NCI-H446 treated with DMSO at 0.1 percent for 48 hours (cell line): ENCODE data around the gene SFRP4.
A peak's percentile ranks its signal among the peaks of the same experiment; 100 is the strongest.
"Not testable (repeated sequence)": the region's sequence is repeated elsewhere in the genome, so short reads cannot be mapped to it uniquely, and the experiment has no call there.

Experiments used
- DNase-seq: peaks from one replicate; lab custom pipeline; 2025; lab: John Stamatoyannopoulos, UW

Gene SFRP4

DNA sequence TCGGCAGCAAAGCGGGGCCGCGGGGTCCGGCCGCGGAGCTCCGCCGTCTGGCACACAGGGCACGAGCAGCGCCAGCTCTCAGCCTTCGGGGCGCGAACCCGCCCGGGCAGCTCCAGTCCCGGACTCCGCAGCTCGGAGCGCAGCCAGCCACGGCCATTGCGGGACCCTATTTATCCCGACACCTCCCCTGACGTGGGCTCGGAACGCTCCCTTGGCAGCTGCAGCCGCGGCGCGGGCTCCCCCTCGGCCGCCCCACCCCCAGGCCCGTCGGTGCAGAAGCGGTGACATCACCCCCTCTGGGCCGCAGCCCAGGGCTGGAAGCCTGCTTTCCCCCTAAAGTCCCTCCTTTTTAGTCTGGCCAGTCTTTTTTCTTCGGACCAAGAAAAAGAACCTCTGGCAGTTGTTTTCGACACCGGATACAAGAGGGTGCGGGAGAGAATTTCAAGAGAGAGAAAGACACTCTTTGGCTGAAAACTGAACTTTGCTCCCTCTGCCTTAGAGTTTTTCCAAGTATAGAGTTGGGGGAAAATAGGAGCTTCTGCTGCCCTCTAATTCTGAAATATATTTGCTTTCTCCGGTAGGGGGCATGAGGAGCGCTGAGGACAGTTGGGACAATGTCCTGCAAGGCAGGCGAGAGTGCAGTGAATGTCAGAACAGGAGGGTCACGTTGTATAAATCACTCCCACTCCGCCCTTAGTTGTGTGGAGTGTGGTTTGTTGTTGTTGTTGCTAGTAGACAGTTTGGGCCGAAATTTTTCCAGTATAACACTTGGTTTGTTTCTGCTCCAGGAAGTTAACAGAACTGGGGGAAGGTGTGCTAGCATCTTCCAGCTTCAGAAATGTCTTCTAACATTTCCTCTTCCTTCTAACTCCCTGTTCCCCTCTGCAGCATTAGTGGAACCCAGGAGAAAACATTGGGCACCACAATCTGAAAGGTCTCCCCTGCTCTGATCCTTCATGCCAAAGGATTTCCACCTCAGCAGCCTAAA is at the start of gene SFRP4:
TSS of gene SFRP4 (minus strand) at position 145 of the 988 bp plus-strand sequence. CDS start 280 bp downstream, outside the sequence.
- DNase-seq, result peak; percentile 50

- DNase-seq, result no peak
Measured at GRCh38 chr7:37964196-37964595, 47.6 kb upstream of the SFRP4 start.

- no peak for DNase-seq
Measured at GRCh38 chr7:37961251-37961650, 44.6 kb upstream of the SFRP4 start.

DNA sequence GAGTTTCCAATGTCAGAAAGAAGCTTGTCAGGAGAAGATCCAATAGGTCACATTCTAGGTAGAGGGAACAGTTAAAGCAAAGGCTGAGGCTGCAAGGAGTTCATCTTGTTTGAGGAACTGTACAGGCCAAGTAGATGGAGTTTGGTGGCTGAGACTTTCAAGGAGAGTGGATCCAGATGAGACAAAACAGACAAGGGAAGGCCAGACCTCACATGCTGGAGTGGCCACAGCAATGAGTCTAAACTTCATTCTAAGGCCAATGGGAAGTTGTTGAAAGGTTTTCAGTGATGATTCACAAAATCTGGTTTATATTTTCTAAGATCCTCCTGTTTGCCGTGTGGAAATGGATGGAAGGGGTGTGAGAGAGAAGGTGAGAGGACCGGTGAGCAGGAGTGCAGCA is 43.9 kb upstream of the SFRP4 start:
- DNase-seq, result no peak

DNA sequence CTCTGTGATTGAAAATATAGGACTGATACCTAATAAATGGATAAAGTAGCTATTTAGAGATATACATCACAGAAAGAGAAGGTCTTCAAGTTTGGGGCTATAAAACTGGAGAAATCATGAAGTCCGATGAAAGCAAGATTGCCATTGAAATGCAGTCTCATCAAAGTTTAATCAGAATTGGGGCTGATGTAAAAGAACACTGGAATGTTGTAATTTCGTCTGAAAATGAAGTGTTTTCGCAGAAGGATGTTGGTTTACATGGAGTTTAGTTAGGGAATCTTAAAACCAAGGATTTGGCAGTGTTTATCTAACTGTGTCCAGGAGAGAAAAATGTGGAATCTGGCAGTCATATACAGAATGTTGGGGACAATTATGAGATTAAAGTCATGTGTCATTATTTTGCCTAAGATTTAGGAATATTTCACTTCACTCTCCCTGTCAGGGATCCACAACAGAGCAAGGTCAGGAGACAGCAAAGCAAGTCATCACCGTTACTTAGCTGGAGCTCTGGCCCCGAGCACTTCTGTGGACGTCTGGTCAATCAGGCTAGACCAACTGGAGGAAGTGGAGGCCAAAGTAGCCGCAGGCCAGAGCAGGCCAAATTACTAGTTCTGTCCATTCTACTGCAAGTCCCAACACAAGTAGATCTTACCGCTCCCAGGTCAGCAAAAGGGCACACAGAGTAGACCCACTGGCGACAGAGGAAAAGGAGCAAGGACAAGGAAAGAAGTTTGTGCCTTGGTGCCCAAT is 40.8 kb upstream of the SFRP4 start:
- DNase-seq, result no peak

DNA sequence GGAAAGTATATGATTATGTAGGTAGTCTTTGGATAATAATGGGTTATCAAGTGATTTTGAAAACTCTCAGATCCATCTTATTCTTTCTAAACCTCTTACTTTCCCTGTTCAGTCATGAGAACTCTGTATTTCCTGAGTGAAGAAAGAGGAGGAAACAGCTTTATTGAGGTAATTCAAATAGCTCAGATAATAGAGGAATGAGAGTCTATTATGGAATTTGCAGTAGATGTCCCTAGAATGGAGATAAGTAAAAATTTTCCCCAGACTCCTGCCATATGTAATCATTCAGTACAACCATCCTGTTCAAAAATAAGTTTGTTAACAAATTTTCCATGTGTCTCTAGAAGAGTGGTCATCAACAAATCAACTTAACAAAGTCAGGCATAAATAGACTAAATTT is 40.2 kb upstream of the SFRP4 start:
- DNase-seq, result no peak

DNA sequence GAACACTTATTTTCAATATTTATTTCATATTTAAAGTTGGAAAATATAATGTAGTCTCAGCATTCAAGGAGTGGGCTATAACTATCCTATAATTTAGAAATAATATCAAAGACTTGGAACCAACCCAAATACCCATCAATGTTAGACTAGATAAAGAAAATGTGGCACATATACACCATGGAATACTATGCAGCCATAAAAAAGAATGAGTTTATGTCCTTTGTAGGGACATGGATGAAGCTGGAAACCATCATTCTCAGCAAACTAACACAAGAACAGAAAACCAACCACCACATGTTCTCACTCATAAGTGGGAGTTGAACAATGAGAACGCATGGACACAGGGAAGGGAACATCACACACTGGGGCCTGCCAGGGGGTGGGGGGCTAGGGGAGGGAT is 37.6 kb upstream of the SFRP4 start:
- DNase-seq, result not testable (repeated sequence)

DNA sequence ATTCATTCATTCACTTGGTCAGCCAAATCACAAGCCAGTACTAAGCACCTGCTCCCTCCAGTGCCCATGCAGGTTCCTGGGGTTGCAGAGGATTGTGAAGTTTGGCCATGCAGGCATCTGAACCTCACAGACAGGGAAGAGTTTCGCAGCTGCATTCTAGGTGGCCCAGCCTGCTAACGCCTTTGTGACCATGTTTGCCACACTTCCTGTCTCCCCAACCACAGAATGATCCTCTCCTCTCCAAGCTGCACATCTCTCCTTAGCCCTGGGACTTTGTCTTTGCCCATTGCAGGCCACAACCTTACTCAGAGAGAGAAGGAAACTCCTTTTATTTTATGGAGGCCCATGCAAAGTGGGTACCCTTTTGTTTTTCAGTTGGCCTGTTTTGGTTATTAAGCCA is 35.6 kb upstream of the SFRP4 start:
- DNase-seq, result no peak

- no peak for DNase-seq
Measured at GRCh38 chr7:37947941-37948210, 31.3 kb upstream of the SFRP4 start.

- DNase-seq, result no peak
Measured at GRCh38 chr7:37947138-37947940, 30.7 kb upstream of the SFRP4 start.

GRCh38 chr7:37945336-37945735 is 28.7 kb upstream of the SFRP4 start:
- no peak for DNase-seq

- DNase-seq, result no peak
Measured at GRCh38 chr7:37944737-37945054, 28.1 kb upstream of the SFRP4 start.

GRCh38 chr7:37943905-37944736 is 27.5 kb upstream of the SFRP4 start:
- DNase-seq, result no peak

DNA sequence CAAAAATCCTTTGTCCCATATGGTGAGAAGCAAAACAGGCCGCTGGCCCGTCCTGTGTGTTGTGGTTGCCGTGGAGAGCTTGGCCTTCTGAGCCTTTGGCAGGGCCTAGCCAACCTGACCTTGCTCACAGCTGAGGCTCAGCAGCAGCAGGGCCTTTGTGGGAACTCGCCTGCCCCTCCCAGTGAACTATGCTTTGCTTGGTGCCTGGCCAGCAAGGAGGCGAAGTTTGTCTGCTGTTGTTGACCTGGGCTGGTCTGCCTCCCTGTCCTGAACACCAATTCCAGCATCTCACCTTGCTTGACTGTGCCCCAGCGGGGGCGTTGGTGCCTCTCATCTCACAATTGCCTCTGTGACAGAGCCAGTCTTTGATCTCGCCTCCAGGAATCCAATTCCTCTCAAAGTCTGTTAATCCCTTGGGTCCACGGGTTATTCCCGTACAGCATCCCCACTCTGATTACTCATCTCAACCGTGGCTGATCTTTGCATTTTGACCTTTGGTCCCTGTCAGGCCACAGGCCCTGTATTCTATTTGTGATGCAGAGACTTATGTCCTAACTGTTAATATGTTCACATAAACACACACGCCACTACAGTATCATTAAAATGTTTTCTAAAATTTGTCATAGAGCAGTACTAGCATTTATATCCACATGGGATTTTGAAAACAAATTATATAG is 26.5 kb upstream of the SFRP4 start:
- peak; percentile 7 for DNase-seq

GRCh38 chr7:37933018-37933566 is 16.5 kb upstream of the SFRP4 start:
- DNase-seq, result no peak

DNA sequence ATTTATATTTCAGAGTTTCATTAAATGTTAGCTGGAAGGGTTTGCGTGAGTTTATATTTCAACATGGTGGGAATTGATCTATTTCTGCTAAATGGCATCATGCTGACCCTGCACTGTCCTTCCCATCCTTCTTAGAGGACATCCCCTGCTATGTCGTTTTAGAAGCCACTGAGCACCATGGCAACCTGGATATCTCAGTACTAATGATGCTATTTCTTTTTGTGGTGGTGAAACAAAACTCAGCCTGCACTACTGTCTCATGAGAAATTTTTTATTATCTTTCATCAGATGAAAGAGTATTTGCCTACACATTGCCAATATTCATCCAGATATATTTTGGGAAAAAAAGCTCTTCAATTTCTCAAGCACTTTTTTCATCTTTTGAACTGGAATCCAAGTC is 15.9 kb upstream of the SFRP4 start:
- DNase-seq, result no peak

GRCh38 chr7:37930226-37930948 is 13.8 kb upstream of the SFRP4 start:
- DNase-seq, result no peak

DNA sequence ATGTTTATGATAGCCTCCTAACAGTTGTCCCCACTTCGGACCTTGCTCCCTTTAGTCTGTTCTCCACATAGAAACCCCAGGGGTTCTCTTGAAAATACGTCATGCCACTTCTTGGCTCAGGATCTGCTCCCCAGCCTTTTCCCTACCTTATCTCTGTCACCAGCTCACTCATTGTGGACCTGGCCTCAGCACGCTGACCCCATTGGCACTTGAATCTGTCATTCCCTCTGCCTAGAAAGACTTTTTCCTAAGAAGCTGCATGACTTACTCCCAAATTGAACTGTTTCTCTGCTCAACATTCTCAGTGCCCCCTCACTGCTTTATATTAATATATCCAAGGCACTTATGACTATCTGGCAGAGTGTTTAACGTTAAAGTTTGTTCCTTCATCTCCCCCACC is 12.3 kb upstream of the SFRP4 start:
- no peak for DNase-seq

GRCh38 chr7:37927773-37928444 is 11.3 kb upstream of the SFRP4 start:
- DNase-seq, result no peak

GRCh38 chr7:37925620-37926019 is 9.0 kb upstream of the SFRP4 start:
- DNase-seq, result no peak
